SU-DHL-6 (cell line): ENCODE data around the gene SUN2.

Experiments used
- H2AFZ ChIP-seq: fragments of 200-600 bp; sonication (generic); 2 replicates; pipeline ENCODE4 v1.6.1; 2014; ENCODE audit warnings: low read depth, mild to moderate bottlenecking, moderate library complexity, mixed read lengths, antibody characterized with exemption, low read length; ENCODE audit not compliant: severe bottlenecking
- H3F3A ChIP-seq: fragments of 200-600 bp; shearing (Covaris generic); 2 replicates; pipeline ENCODE4 v1.6.0; 2016; ENCODE audit warnings: antibody characterized with exemption, mild to moderate bottlenecking; ENCODE audit not compliant: insufficient read depth
- H3K27ac ChIP-seq: fragments of 200-600 bp; sonication (generic); 2 replicates; pipeline ENCODE4 v1.5.1; 2016; ENCODE audit warnings: low read depth, mild to moderate bottlenecking, low read length, moderate library complexity, mixed read lengths
- H3K27me3 ChIP-seq: fragments of 200-600 bp; sonication (generic), shearing (Covaris generic); 2 replicates; pipeline ENCODE4 v1.6.0; 2014; ENCODE audit warnings: mild to moderate bottlenecking, low read length
- H3K36me3 ChIP-seq: fragments of 200-600 bp; sonication (generic); 2 replicates; pipeline ENCODE4 v1.6.1; 2014; ENCODE audit warnings: mild to moderate bottlenecking, low read length, mixed read lengths
- H3K4me2 ChIP-seq: fragments of 300-600, 200-600 bp; shearing (Covaris generic), sonication (generic); 2 replicates; pipeline ENCODE4 v1.6.0; 2014; ENCODE audit warnings: low read length, low read depth, mild to moderate bottlenecking; ENCODE audit not compliant: poor library complexity, severe bottlenecking
- H3K4me3 ChIP-seq: fragments of 200-600 bp; sonication (generic); 2 replicates; pipeline ENCODE4 v1.5.1; 2014; ENCODE audit warnings: antibody characterized with exemption, low read length, mild to moderate bottlenecking, mixed read lengths; ENCODE audit not compliant: insufficient read depth, poor library complexity, severe bottlenecking
- H3K79me2 ChIP-seq: fragments of 200-600 bp; sonication (generic); 2 replicates; pipeline ENCODE4 v1.6.1; 2014; ENCODE audit warnings: mild to moderate bottlenecking, low read length, moderate library complexity; ENCODE audit not compliant: insufficient read depth
- H3K9ac ChIP-seq: fragments of 200-600 bp; sonication (generic); 2 replicates; pipeline ENCODE4 v1.7.0; 2014; ENCODE audit warnings: mild to moderate bottlenecking, low read length
- H3K9me2 ChIP-seq: fragments of 200-600 bp; sonication (generic); replicated peaks from 2 replicates; pipeline ENCODE4 v1.6.1; 2014; ENCODE audit warnings: low read length; ENCODE audit not compliant: insufficient read depth
- H3K9me3 ChIP-seq: fragments of 200-600 bp; sonication (generic); 2 replicates; pipeline ENCODE4 v1.6.1; 2014; ENCODE audit warnings: low read length, mixed read lengths; ENCODE audit not compliant: insufficient read depth
- H4K20me1 ChIP-seq: fragments of 200-600 bp; sonication (generic); 2 replicates; pipeline ENCODE4 v1.6.1; 2014; ENCODE audit warnings: low read depth, mild to moderate bottlenecking, antibody characterized with exemption, low read length, moderate library complexity, mixed read lengths
- CTCF ChIP-seq: fragments of 200-600 bp; sonication (generic); IDR thresholded peaks from one replicate; pipeline ENCODE4 v1.5.1; 2017; ENCODE audit warnings: antibody characterized with exemption, mild to moderate bottlenecking, low read length, moderate library complexity; ENCODE audit not compliant: insufficient read depth, poor library complexity, severe bottlenecking
- EZH2phosphoT487 ChIP-seq: fragments of 200-600 bp; sonication (generic), shearing (Covaris generic); conservative IDR thresholded peaks from 2 replicates; pipeline ENCODE4 v1.6.1; 2018; ENCODE audit warnings: mild to moderate bottlenecking, antibody characterized with exemption, low read length, moderate library complexity, mixed read lengths

The SUN2 gene

GRCh38 chr22:38732251-38732815 is 23.5 kb downstream of the SUN2 start:
- no peaks in the 10 kb centered on the region; the same call in 1 of the 2 replicates for H3K36me3 ChIP-seq
- H3K9ac ChIP-seq: no peak overlapping the region
- no peak overlapping the region for H2AFZ ChIP-seq
- no peaks in the 10 kb centered on the region for H3K9me3 ChIP-seq
- H3K4me2 ChIP-seq: no peak overlapping the region
- no peak overlapping the region for H3K4me3 ChIP-seq
- H3K9me2 ChIP-seq: no peaks in the 10 kb centered on the region
- H3F3A ChIP-seq: peaks cover 9% of the 10 kb centered on the region; the same call in 1 of the 2 replicates
- H3K27ac ChIP-seq: no peak overlapping the region
- H3K27me3 ChIP-seq: no peaks in the 10 kb centered on the region
- no peaks in the 10 kb centered on the region for H4K20me1 ChIP-seq
- no peak for TF ChIP-seq CTCF
- no peak for TF ChIP-seq EZH2phosphoT487
- H3K79me2 ChIP-seq: no peaks in the 10 kb centered on the region

GRCh38 chr22:38731703-38732161 is 24.1 kb downstream of the SUN2 start:
- Histone ChIP-seq H3K36me3 (no peaks in the 10 kb centered on the region; the same call in 1 of the 2 replicates), H2AFZ (no peak overlapping the region), H3K4me2 (no peak overlapping the region), H3K9ac (no peak overlapping the region), H4K20me1 (no peaks in the 10 kb centered on the region), H3K79me2 (no peaks in the 10 kb centered on the region), H3K27me3 (no peaks in the 10 kb centered on the region), H3K9me3 (no peaks in the 10 kb centered on the region), H3K27ac (no peak overlapping the region), H3K4me3 (no peak overlapping the region), H3K9me2 (no peaks in the 10 kb centered on the region), H3F3A (peaks cover 9% of the 10 kb centered on the region; the same call in 1 of the 2 replicates)
- TF ChIP-seq EZH2phosphoT487: no peak
- TF ChIP-seq CTCF: no peak

GRCh38 chr22:38730411-38730871 is 25.4 kb downstream of the SUN2 start:
- Histone ChIP-seq H3K9me2 (no peaks in the 10 kb centered on the region), H3K9me3 (no peaks in the 10 kb centered on the region), H3K4me2 (no peak overlapping the region), H3K27ac (no peak overlapping the region), H4K20me1 (no peaks in the 10 kb centered on the region), H3K79me2 (no peaks in the 10 kb centered on the region), H2AFZ (no peak overlapping the region), H3F3A (peaks cover 9% of the 10 kb centered on the region; the same call in 1 of the 2 replicates), H3K36me3 (no peaks in the 10 kb centered on the region), H3K27me3 (no peaks in the 10 kb centered on the region), H3K9ac (no peak overlapping the region), H3K4me3 (no peak overlapping the region)
- TF ChIP-seq CTCF: no peak
- TF ChIP-seq EZH2phosphoT487: no peak
